GM12878 (cell line): Measurements from ENCODE around the gene SIK3.

Experiments
- CBFB ChIP-seq: IDR thresholded peaks from 2 replicates; pipeline ENCODE4 v1.6.1; 2016; ENCODE audit warnings: antibody characterized with exemption, low read depth
- FOS ChIP-seq: IDR thresholded peaks from 3 replicates; pipeline ENCODE4 v1.6.1; 2011; ENCODE audit warnings: borderline replicate concordance; ENCODE audit not compliant: insufficient read length; ENCODE audit errors: extremely low read depth
- FOXM1 ChIP-seq: IDR thresholded peaks from 2 replicates; pipeline ENCODE4 v1.6.1; 2012; ENCODE audit warnings: low read depth, mild to moderate bottlenecking, inconsistent platforms, low read length, moderate library complexity
- IKZF1 ChIP-seq: fragments of 450-650 bp; conservative IDR thresholded peaks from 2 replicates; pipeline ENCODE4 v1.6.1; 2017; ENCODE audit warnings: antibody characterized with exemption, mild to moderate bottlenecking
- MXI1 ChIP-seq: fragments of 150-350 bp; IDR thresholded peaks from 2 replicates; pipeline ENCODE4 v1.6.1; 2011; ENCODE audit warnings: low read depth, mild to moderate bottlenecking, inconsistent platforms, low read length, improper control_type of control experiment
- NFYB ChIP-seq: IDR thresholded peaks from 2 replicates; pipeline ENCODE4 v1.6.1; 2011; ENCODE audit warnings: low read depth, mild to moderate bottlenecking, low read length, improper control_type of control experiment, moderate library complexity; ENCODE audit not compliant: insufficient read depth
- POLR2A ChIP-seq: IDR thresholded peaks from 2 replicates; pipeline ENCODE4 v1.6.1; 2011; ENCODE audit warnings: low read depth, mild to moderate bottlenecking, low read length
- RCOR1 ChIP-seq: conservative IDR thresholded peaks from 2 replicates; pipeline ENCODE4 v1.6.1; 2012; ENCODE audit warnings: low read depth, low read length, improper control_type of control experiment
- SMC3 ChIP-seq: IDR thresholded peaks from 2 replicates; pipeline ENCODE4 v1.6.1; 2011; ENCODE audit warnings: low read length, improper control_type of control experiment, borderline replicate concordance
- TBL1XR1 ChIP-seq: IDR thresholded peaks from 2 replicates; pipeline ENCODE4 v1.6.1; 2012; ENCODE audit warnings: low read depth, low read length, improper control_type of control experiment
- ZZZ3 ChIP-seq: IDR thresholded peaks from 2 replicates; pipeline ENCODE4 v1.6.1; 2011; ENCODE audit warnings: low read depth; ENCODE audit not compliant: control insufficient read depth, insufficient read length
- TF ChIP-seq, protein P1 (sequence below), 3 experiments: IDR thresholded peaks in 2 of 3; conservative IDR thresholded peaks in 1 of 3; 2 replicates each; pipeline ENCODE4 v1.5.1; 2011; ENCODE audit warnings: low read depth in 3 of 3, low read length in 3 of 3, mild to moderate bottlenecking in 3 of 3, control low read depth in 2 of 3, moderate library complexity in 2 of 3, inconsistent platforms in 1 of 3, mixed read lengths in 1 of 3; ENCODE audit not compliant: control insufficient read depth in 2 of 3, insufficient read depth in 1 of 3; ENCODE audit errors: extremely low read depth in 1 of 3
- TF ChIP-seq, protein P2 (sequence below): IDR thresholded peaks from 2 replicates; pipeline ENCODE4 v1.6.1; 2011; ENCODE audit warnings: borderline replicate concordance, low read depth, mild to moderate bottlenecking, moderate library complexity, mixed read lengths, low read length; ENCODE audit not compliant: insufficient read depth; ENCODE audit errors: extremely low read length
- TF ChIP-seq, protein P3 (sequence below): fragments of 150-350 bp; IDR thresholded peaks from 2 replicates; pipeline ENCODE4 v1.6.1; 2016; ENCODE audit warnings: low read depth, low read length

DNA sequence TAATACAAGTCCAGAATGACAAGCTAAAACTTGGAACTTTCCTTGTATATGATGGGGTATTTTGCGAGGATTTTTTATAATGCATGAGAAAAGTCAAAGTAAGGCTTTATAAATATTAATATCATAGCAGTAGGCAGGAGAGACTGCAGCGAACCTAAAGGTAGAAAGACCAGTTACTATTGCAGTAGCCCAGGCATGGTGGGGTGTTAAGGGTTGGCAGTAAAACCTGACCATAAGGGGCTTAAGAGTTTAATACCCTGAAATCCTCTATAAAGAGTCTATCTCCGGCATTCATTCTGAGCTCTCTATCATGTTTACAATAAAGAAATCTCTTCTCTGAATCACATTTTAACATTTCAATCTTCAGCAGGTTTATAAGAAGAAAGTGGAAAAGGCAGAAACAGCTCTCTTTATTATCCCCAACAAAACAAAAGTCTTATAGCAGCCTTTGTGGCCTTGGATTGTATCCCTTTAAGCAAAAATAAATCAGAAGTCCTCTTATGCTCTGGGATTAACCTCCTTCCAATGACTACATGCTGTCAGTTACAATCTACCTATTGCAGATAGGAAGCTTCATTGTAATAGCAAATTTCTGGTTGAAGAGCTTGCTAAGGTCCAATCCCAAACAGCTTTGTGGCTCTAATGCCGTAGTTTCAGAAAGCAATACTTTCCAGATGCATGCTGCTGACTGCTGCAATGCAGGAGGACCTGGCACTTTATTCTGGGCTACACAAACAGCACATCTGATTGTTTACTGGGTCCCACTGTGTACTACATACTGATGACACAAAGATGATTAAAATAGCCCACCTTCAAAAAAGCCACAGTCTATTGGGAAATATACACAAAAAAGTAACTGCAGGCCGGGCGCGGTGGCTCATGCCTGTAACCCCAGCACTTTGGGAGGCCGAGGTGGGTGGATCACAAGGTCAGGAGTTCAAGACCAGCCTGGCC lies 45.8 kb downstream of the SIK3 start:
- no peak for TF ChIP-seq CBFB
- TF ChIP-seq, protein P1, sequence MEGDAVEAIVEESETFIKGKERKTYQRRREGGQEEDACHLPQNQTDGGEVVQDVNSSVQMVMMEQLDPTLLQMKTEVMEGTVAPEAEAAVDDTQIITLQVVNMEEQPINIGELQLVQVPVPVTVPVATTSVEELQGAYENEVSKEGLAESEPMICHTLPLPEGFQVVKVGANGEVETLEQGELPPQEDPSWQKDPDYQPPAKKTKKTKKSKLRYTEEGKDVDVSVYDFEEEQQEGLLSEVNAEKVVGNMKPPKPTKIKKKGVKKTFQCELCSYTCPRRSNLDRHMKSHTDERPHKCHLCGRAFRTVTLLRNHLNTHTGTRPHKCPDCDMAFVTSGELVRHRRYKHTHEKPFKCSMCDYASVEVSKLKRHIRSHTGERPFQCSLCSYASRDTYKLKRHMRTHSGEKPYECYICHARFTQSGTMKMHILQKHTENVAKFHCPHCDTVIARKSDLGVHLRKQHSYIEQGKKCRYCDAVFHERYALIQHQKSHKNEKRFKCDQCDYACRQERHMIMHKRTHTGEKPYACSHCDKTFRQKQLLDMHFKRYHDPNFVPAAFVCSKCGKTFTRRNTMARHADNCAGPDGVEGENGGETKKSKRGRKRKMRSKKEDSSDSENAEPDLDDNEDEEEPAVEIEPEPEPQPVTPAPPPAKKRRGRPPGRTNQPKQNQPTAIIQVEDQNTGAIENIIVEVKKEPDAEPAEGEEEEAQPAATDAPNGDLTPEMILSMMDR (IDR thresholded peaks at IDR 0.05 in 2 of 3, conservative IDR thresholded peaks at IDR 0.05 in 1 of 3; ENCODE audit: control insufficient read depth in 2 of 3, extremely low read depth in 1 of 3, insufficient read depth in 1 of 3, low read depth in 3 of 3, low read length in 3 of 3), result no peak
- no peak for TF ChIP-seq SMC3
- TF ChIP-seq IKZF1, result no peak
- no peak for TF ChIP-seq ZZZ3
- TF ChIP-seq POLR2A, result no peak
- TF ChIP-seq, protein P2, sequence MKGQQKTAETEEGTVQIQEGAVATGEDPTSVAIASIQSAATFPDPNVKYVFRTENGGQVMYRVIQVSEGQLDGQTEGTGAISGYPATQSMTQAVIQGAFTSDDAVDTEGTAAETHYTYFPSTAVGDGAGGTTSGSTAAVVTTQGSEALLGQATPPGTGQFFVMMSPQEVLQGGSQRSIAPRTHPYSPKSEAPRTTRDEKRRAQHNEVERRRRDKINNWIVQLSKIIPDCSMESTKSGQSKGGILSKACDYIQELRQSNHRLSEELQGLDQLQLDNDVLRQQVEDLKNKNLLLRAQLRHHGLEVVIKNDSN, result no peak
- no peak for TF ChIP-seq TBL1XR1
- TF ChIP-seq RCOR1, result no peak
- no peak for TF ChIP-seq FOXM1
- TF ChIP-seq FOS, result no peak
- no peak for TF ChIP-seq NFYB
- TF ChIP-seq, protein P3, sequence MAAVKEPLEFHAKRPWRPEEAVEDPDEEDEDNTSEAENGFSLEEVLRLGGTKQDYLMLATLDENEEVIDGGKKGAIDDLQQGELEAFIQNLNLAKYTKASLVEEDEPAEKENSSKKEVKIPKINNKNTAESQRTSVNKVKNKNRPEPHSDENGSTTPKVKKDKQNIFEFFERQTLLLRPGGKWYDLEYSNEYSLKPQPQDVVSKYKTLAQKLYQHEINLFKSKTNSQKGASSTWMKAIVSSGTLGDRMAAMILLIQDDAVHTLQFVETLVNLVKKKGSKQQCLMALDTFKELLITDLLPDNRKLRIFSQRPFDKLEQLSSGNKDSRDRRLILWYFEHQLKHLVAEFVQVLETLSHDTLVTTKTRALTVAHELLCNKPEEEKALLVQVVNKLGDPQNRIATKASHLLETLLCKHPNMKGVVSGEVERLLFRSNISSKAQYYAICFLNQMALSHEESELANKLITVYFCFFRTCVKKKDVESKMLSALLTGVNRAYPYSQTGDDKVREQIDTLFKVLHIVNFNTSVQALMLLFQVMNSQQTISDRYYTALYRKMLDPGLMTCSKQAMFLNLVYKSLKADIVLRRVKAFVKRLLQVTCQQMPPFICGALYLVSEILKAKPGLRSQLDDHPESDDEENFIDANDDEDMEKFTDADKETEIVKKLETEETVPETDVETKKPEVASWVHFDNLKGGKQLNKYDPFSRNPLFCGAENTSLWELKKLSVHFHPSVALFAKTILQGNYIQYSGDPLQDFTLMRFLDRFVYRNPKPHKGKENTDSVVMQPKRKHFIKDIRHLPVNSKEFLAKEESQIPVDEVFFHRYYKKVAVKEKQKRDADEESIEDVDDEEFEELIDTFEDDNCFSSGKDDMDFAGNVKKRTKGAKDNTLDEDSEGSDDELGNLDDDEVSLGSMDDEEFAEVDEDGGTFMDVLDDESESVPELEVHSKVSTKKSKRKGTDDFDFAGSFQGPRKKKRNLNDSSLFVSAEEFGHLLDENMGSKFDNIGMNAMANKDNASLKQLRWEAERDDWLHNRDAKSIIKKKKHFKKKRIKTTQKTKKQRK, result no peak
- TF ChIP-seq MXI1, result no peak
